HG02588 (cell line): ENCODE measurements around the gene ZNF605.
"Not testable (repeated sequence)": the region's sequence is repeated elsewhere in the genome, so short reads cannot be mapped to it uniquely, and the experiment has no call there.

Source experiments
- ATAC-seq: cut with Tn5 transposase; IDR thresholded peaks from one replicate; pipeline ENCODE4 v1.9.1; 2021; ENCODE audit warnings: mild to moderate bottlenecking, moderate library complexity; ENCODE audit not compliant: unreplicated experiment

The ZNF605 gene

DNA sequence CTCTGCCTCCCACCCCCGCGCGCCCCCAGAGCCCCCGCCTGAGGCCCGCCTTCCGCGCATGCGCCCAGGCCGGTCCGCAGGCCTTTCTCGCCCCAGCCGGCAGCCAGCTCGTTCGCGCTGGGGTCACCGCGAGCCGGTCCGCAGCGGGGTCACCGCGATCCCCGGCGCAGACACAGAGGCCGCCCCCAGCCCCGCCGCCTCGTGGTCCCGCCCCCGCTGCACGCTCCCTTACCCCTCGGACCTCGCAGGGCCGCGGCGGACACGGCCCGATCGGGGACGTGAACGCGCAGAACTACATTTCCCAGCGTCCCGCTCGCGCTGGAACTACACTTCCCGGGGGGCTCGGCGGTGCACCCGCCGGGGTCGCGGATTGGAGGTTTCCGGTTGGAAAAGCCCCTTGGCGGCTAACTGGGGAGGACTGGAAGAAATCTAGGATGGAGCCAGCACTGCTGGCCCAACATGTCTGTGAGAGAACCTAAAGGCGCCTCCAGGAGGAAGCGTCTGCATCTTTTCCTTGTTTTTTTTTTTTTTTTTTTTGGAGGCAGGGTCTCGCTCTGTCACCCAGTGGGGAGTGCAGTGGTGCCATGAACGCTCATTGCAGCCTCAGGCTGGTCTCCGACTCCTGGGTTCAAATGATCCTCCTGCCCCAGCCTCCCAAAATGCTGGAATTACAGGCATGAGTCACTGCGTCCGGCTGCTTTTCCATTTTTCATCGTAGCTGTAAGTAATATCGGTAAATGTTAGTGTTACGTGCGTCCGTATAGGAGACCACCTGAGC, at the start of gene ZNF605:
ZNF605 (minus strand) TSS at position 296 of the 778 bp plus-strand sequence. CDS start 10,671 bp downstream, outside the sequence.
- peak; percentile 92 for ATAC-seq

DNA sequence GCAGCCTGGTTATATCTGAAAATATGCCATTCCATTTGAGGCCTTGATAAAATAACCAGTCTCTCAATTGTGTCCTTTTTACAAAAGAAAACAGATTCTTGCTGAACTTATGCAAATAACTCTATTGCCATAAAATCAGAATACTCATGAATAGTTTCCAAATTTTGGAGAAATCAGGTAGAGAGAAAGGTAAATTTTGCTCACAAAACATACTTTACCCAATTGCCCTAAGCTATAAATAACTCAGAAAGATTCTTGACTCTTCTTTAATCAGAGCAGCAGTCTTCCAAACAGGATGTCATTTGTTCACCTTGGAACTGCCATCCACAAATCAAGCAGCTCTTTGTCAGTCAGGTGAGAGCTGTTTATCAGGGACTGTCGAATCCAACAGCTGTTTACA, 42.6 kb upstream of the ZNF605 start:
- no peak for ATAC-seq

GRCh38 chr12:132986885-132987225, 30.7 kb upstream of the ZNF605 start:
- peak; percentile 7 for ATAC-seq

GRCh38 chr12:132986001-132986884, 30.1 kb upstream of the ZNF605 start, which contains the start of gene ZNF26:
Gene ZNF26, plus strand, starts transcription at chr12:132986367. Its CDS starts 474 bp downstream, at chr12:132986841.
- peak; percentile 98 for ATAC-seq

GRCh38 chr12:132976870-132977269, 20.8 kb upstream of the ZNF605 start:
- ATAC-seq, result not testable (repeated sequence)

- ATAC-seq, result no peak
Observed at GRCh38 chr12:132972374-132972773, 16.3 kb upstream of the ZNF605 start.

GRCh38 chr12:132967736-132968135, 11.6 kb upstream of the ZNF605 start:
- no peak for ATAC-seq

DNA sequence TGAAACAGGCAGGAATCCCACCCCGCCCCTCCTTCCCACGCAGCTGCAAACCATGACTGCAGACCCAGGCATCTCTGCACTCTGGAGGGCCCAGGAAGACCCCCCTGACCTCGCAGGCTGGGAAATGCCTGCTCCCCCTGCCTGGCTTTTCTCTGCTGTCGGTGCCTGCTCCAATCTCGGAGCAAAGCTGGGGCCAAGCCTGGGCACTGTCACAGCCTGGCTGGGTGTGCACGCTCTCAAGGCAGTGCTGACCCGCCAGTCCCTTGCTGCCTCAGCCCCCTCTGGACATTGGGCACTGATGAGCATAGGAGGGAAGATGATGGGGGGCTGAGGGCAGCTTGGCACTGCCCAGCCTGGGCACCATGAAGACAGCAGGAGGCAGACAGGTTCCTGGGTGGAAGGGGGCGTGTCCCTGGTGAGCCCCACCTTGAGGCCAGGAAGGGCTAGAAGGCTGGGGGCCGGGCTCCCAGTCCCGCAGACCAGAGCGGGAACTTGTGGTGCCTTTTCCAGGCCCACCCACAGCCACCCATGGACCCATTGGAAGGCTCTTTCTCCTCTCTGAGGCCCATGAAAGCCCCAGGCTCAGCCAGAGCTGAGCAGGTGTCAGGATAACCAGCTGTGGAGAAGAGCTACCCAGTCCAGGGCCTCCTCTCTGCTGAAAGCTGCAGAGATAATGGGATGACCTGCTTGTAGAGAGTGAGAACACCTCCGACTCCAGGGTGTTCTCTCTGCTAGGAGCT, 10.7 kb upstream of the ZNF605 start:
- ATAC-seq, result no peak

DNA sequence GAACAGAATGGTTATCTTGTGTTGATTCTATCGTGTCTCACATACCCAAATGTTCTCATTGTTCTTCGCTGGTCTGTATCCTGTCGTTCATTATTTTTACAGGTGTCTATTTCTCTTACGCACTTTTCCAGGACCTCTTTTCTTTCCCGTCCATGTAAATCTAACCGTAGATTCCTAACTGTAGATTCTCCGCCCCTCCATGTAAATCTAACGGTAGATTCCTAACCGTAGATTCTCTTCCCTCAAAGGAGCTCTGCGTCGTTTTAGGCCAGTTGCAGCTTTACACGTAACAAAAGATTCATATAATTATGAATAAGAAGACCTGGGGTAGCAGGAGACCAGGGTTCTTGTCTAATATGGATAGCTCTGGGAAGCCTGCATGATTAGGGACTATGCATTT, 9.7 kb upstream of the ZNF605 start:
- no peak for ATAC-seq

DNA sequence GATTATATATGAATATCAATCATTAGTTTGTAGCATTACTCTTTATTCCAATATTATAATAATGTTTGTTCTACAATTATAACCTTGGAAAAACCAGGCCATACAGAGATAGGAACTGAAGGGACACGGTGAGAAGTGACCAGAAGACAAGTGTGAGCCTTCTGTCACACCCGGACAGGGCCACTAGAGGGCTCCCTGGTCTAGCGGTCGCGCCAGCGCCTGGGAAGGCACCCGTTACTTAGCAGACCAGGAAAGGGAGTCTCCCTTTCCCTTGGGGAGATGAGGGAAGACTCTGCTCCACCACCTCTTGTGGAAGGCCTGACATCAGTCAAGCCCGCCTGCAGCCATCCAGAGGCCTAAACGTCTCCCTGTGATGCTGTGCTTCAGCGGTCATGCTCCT, 7.8 kb upstream of the ZNF605 start:
- ATAC-seq, result not testable (repeated sequence)

- ATAC-seq, result not testable (repeated sequence)
Observed at GRCh38 chr12:132961790-132962189, 5.7 kb upstream of the ZNF605 start.

- peak; percentile 28 for ATAC-seq
Observed at GRCh38 chr12:132955094-132956010, 754 bp downstream of the ZNF605 start.

DNA sequence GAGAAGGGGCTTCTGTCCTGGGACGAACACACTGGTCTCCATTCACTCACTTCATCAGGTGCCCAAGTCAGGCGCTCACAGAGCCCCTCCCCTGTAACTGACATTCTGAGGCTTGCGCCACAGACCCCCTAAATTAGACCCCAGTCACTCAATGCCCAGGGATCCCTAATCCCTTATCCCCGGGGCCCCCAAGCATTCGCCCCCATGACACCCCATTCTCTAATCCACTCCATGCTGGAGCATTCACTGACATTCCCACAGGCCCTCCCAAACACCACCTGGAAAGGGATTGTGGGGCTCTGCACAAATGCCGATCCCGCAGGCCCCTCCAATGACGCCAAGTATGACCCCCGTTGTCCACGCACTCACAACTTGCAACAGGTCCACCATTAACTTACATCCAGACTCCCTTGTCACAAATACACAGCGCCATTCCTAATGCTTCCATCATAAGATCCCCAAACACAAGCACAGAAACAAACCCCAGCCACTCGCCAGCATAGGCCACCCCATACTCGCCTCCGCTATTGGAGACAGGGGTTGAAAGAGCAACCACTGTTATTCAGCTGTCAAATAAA, 1.5 kb downstream of the ZNF605 start:
- no peak for ATAC-seq

DNA sequence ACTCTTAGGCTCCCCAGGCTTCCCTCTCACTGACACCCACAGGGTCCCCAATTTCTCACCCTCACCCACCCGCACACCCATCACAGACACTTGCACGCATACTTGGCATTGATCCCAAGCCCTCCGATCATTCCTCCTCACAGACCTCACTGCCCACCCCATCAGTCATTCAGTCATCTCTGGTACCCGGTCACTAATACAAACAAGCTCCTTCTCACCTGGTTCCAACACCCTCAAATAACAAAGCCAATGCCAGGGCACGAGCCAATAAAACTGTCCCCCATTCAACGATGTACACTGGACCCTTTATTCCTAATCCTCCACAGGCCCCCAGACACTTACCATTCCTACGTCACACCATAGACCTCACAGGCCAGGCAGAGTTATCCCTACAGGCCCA, 2.3 kb downstream of the ZNF605 start:
- no peak for ATAC-seq

GRCh38 chr12:132953163-132953425, 3.0 kb downstream of the ZNF605 start:
- ATAC-seq, result no peak

DNA sequence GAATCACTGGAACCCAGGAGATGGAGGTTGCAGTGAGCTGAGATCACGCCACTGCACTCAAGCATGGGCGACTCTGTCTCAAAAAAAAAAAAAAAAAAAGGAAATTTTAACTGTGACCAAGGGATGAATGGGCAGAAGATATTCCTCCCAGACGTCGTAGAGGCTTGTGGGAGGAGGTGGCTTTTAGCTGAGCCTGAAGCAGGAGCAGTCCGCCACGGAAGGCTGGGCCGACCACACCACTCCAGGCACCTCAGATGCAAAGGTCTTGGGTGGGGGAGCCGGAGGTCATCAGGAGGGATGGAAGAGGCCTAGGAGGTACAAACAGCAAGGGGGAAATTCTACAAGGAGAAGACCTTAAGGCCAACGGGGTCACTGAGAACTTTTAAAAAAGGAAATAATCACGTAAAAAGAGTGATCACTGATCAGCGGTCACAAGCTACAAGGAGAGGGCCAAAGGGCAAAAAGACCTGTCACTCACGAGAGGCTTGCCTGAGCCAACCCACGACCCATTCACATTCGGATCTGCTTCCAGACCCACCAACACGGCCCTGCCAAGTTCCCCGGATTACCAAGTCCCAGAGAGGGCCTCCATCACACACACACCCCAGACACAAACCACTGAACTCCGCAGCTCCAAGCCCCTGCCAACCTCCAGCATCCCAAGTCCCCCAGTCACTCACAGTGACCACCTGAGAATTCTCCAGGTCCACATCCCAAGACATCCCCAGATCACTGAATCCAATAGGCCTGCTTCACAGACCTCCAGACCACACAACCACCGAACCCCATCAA, 3.5 kb downstream of the ZNF605 start:
- ATAC-seq, result no peak

GRCh38 chr12:132951649-132952048, 4.5 kb downstream of the ZNF605 start:
- no peak for ATAC-seq

GRCh38 chr12:132950844-132951535, 5.1 kb downstream of the ZNF605 start:
- ATAC-seq, result no peak
